Heart right ventricle (tissue), 16 donors: ENCODE data around the gene HORMAD1. TPM values are rescaled to one million over a fixed set of nuclear protein-coding genes. Genes with fewer than 3 reads are reported as not detected.

Experiments
- ATAC-seq, 8 donors: fragments of 200-7000 bp; cut with Tn5 transposase; one replicate each; pipeline ENCODE4 v1.9.1; 2020; ENCODE audit warnings: mild to moderate bottlenecking in 8 of 8, moderate library complexity in 8 of 8, moderate number of reproducible peaks in 1 of 8
- DNase-seq, 2 donors: peaks; one replicate each; pipeline ENCODE4 v3.0.0-alpha.2; 2020
- H3K27ac ChIP-seq, 10 donors: fragments of 200-600 bp; sonication (generic) in 2 of 10; one replicate each; pipeline versions ENCODE4 v1.5.0 to v1.8.0; 2020 to 2022; ENCODE audit warnings: mild to moderate bottlenecking in 3 of 10
- H3K27me3 ChIP-seq, 7 donors: fragments of 200-600 bp; one replicate each; pipeline ENCODE4 v1.8.0; 2021 to 2022; ENCODE audit warnings: mild to moderate bottlenecking in 2 of 7
- H3K36me3 ChIP-seq, 9 donors: fragments of 200-600 bp; sonication (generic) in 1 of 9; one replicate each; pipeline versions ENCODE4 v1.5.0 to v1.8.0; 2020 to 2022; ENCODE audit warnings: mild to moderate bottlenecking in 2 of 9
- H3K4me1 ChIP-seq, 9 donors: fragments of 200-600 bp; sonication (generic) in 1 of 9; one replicate each; pipeline versions ENCODE4 v1.5.0 to v1.8.0; 2020 to 2022; ENCODE audit warnings: mild to moderate bottlenecking in 4 of 9
- H3K4me3 ChIP-seq, 10 donors: fragments of 200-600 bp; sonication (generic) in 2 of 10; one replicate each; pipeline versions ENCODE4 v1.5.0 to v1.8.0; 2020 to 2022; ENCODE audit warnings: mild to moderate bottlenecking in 7 of 10, moderate library complexity in 2 of 10
- H3K9me3 ChIP-seq, 11 donors: fragments of 200-600 bp in 10 of 11; sonication (generic) in 2 of 11; one replicate each; pipeline versions ENCODE4 v1.5.0 to v1.8.0; 2013 to 2022; ENCODE audit warnings: mild to moderate bottlenecking in 2 of 11, control low read depth in 1 of 11, moderate library complexity in 1 of 11
- WGBS, 2 donors: extraction: QIAGEN DNeasy Blood & Tissue Kit; methylation state at CpG; one replicate each; pipeline ENCODE4 v1.1.7; 2013; ENCODE audit warnings: inconsistent platforms in 1 of 2; 5-methylcytosine and 5-hydroxymethylcytosine counted together
- intact Hi-C, 10 donors: fragments of 100-400 bp; cut with DNase I; formaldehyde crosslinking; loops; one replicate each; pipeline versions ENCODE4 v1.11.1 to v1.14.2; 2022
- polyA plus RNA-seq, 2 donors: library from polyadenylated mRNA; stranded (reverse); fragments of 200-250 nt; gene quantifications; one replicate each; pipeline ENCODE4 v1.2.3, GENCODE V29; 2013
- total RNA-seq, 10 donors: library from RNA; stranded (reverse); fragmentation: NEBNext Ultra II Directional in 3 of 10; extraction: Animal tissue kit (Norgen Biotek cat#: 25700) in 3 of 10; gene quantifications; one replicate each; pipeline versions ENCODE4 v1.2.1 to v1.2.4, GENCODE V29; 2021 to 2023
- TF ChIP-seq, protein P1 (sequence below), 9 donors: fragments of 200-600 bp; sonication (generic) in 2 of 9; IDR thresholded peaks; one replicate each; pipeline versions ENCODE4 v1.5.0 to v1.8.0; 2021 to 2022; ENCODE audit warnings: antibody characterized with exemption in 9 of 9, mild to moderate bottlenecking in 5 of 9, moderate library complexity in 1 of 9
- donor health status: Arrhythmogenic right ventricular cardiomyopathy.
- donor health status: ischemic (EF 13 %, LVEDD 7.1; RV severe dilation, severe dysfunction).
- donor health status: healthy with polysubstance abuse.
- donor health status: DM: no; HTN: yes; CAD: no.
- donor health status: DM: no; HTN: no; CAD: no.
- donor health status: ischemic (EF 25% LVEDD 6.9; RV normal size, moderate dysfunction).
- donor health status: ischemic (EF 25% LVEDD 5.7; RV mildly dilated, moderate dysfunction).
- donor health status: healthy.
- donor health status: DM: yes; HTN: yes; CAD: no.
- donor health status: Ischemic cardiomyopathy.
- donor health status: ischemic (EF 35%, LVEDD 5.7; RV mildly dilated, moderate dysfunction).
- donor health status: nonischemic (EF 11% LVEDD 7.7; RV severe dilation, severe dysfunction).
- donor health status: DM: yes; HTN: yes; CAD: no.
- donor health status: PGD.
- donor health status: ischemic (EF 29% LVEDD 5.4; RV normal size, mild dysfunction).
- donor health status: nonischemic (EF 23%, LVEDD 6.1; RV moderate dilation, normal function).

The HORMAD1 gene
- total and polyA plus RNA-seq, 12 donors: 0.23 to 0.33 TPM; not detected in 10

DNA sequence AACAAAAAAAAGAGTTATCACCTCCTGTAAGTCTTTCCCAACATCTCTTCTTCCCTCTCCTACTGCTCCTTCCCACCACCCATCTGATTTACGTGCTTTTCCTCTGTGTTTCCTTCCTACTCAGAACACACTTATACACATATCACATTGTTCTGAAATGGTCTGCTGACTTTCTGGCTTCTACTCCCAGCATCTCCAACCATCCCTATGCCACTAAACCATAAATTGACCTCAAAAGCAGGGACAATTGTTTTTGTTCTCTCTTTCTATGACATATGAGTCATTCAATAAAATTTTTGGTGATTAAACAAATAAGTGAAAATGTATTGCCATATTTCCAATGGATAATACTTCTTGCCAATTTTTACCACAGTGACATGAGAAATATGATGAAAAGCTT, 31.9 kb downstream of the HORMAD1 start:
- ATAC-seq: no peak
- H3K36me3 ChIP-seq: peaks cover 0 to 94% (median 23%) of the 10 kb centered on the region in 9 donors
- H3K4me3 ChIP-seq: no peak overlapping the region
- H3K4me1 ChIP-seq: peaks cover 0 to 10% (median 0%) of the 10 kb centered on the region in 9 donors
- H3K27ac ChIP-seq: no peak overlapping the region
- TF ChIP-seq, protein P1, sequence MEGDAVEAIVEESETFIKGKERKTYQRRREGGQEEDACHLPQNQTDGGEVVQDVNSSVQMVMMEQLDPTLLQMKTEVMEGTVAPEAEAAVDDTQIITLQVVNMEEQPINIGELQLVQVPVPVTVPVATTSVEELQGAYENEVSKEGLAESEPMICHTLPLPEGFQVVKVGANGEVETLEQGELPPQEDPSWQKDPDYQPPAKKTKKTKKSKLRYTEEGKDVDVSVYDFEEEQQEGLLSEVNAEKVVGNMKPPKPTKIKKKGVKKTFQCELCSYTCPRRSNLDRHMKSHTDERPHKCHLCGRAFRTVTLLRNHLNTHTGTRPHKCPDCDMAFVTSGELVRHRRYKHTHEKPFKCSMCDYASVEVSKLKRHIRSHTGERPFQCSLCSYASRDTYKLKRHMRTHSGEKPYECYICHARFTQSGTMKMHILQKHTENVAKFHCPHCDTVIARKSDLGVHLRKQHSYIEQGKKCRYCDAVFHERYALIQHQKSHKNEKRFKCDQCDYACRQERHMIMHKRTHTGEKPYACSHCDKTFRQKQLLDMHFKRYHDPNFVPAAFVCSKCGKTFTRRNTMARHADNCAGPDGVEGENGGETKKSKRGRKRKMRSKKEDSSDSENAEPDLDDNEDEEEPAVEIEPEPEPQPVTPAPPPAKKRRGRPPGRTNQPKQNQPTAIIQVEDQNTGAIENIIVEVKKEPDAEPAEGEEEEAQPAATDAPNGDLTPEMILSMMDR (IDR thresholded peaks at IDR 0.05): no peak
- intact Hi-C loops: no loop called here
- no peaks in the 10 kb centered on the region for H3K9me3 ChIP-seq
- no peaks in the 10 kb centered on the region for H3K27me3 ChIP-seq
- 77 to 78% methylated on average over 1 of the region's 1 CpG for WGBS, 2 donors
- no peak for DNase-seq

DNA sequence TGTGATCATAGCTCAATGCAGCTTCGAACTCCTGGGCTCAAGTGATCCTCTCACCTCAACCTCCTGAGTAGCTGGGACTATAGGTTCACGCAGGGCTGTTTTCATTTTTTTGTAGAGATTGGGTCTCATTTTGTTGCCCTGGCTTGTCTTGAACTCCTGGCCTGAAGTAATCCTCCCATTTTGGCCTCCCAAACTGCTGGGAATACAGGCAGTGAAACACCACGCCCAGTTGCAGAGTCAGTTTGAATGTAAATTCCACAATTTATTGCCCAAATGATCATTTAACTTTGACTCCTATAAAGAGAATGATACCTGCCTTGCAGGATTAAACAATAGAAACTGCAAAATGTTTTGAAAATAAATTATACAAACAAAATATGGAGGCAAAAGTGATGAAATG, 34.4 kb downstream of the HORMAD1 start:
- no peak for DNase-seq
- peaks cover 0 to 86% (median 5%) of the 10 kb centered on the region in 9 donors for H3K36me3 ChIP-seq

DNA sequence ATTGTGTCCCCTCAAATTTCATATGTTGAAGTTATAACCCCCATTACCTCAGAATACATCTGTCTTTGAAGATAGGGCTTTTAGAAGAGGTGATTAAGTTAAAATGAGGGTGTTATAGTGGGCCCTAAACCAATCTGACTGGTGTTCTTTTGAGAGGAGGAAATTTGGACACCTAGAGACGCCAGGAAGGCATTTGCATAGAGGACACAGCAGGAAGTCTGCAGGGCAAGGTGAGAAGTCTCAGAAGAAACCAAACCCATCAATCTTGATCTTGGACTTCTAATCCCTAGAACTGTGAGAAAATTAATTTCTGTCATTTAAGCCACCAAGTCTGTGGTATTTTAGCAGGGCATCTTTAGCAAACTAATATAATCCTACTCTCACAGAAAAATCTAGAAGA, 36.8 kb downstream of the HORMAD1 start:
- no peaks in the 10 kb centered on the region for H3K9me3 ChIP-seq
- no peak overlapping the region for H3K4me3 ChIP-seq
- intact Hi-C loops: no loop called here
- H3K36me3 ChIP-seq: peaks cover 0 to 76% (median 0%) of the 10 kb centered on the region in 9 donors
- ATAC-seq: no peak
- DNase-seq: no peak
- no peaks in the 10 kb centered on the region for H3K4me1 ChIP-seq
- H3K27ac ChIP-seq: no peak overlapping the region
- H3K27me3 ChIP-seq: no peaks in the 10 kb centered on the region
- TF ChIP-seq, protein P1 (IDR thresholded peaks at IDR 0.05): no peak
- WGBS, 2 donors: 76 to 94% methylated on average over 1 of the region's 1 CpG

More for the DNA sequence above, 34.4 kb downstream of the HORMAD1 start:
- 98% methylated on average over 3 of the region's 3 CpGs for WGBS, 2 donors
- Histone ChIP-seq H3K4me3 (no peak overlapping the region), H3K27me3 (no peaks in the 10 kb centered on the region), H3K4me1 (no peaks in the 10 kb centered on the region), H3K9me3 (no peaks in the 10 kb centered on the region), H3K27ac (no peak overlapping the region)
- intact Hi-C loops: no loop called here
- TF ChIP-seq, protein P1 (IDR thresholded peaks at IDR 0.05): no peak
- no peak for ATAC-seq

DNA sequence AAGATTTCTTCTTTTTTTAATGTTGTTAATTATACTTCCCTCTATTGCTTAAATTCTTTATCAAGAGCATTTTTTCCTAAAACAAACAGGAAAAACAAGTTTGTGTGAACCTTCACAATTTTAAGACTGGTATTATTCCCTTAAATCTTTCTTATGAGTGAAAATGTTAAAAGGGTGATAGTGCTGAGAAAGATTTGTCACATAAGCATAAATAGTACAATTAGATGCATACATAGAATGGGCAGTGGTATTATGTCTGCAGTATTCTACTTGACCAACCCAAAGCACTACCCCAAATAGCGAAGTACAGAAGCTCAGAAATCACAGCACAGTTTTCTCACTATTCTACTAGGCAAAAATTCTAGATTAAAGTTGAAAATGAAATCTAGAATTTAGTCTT, 41.7 kb downstream of the HORMAD1 start:
- intact Hi-C loops: no loop called here
- no peak overlapping the region for H3K27ac ChIP-seq
- no peaks in the 10 kb centered on the region for H3K9me3 ChIP-seq
- H3K36me3 ChIP-seq: peaks cover 0 to 51% (median 0%) of the 10 kb centered on the region in 9 donors
- H3K4me3 ChIP-seq: no peak overlapping the region
- 95 to 100% methylated on average over 1 of the region's 1 CpG for WGBS, 2 donors
- no peaks in the 10 kb centered on the region for H3K27me3 ChIP-seq
- ATAC-seq: no peak
- no peaks in the 10 kb centered on the region for H3K4me1 ChIP-seq
- TF ChIP-seq, protein P1 (IDR thresholded peaks at IDR 0.05): no peak
- no peak for DNase-seq
